NCI-H345 (cell line): ENCODE data around the gene CD53.

Source experiments
- DNase-seq: peaks from one replicate; lab custom pipeline; 2025; lab: John Stamatoyannopoulos, UW

CD53 gene

DNA sequence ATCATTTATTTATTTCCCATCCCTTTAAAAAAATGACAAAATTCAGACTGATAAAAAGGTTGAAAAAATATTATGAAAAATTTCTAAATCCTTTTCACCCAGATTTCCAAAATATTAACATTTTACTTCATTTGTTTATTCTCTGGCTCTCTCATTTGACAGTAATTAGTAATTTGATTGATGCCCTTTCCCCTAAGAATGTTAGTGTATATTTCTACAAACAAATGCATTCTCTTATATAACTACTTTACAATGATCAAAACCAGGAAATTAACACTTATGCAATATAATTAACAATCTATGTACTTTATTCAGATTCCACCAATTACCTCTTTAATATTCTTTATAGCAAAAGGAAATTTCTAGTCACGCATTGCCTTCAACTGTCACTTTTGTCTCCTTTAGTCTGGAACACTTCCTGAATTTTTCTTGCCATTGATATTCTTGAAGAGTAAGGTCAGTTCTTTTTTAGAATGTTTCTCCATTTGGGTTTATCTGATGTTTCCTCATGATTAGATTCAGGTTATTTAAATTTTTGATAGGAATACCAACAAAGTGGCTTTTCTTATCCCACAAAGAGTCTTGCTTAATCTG lies 3.9 kb downstream of the CD53 start:
- DNase-seq: no peak

DNA sequence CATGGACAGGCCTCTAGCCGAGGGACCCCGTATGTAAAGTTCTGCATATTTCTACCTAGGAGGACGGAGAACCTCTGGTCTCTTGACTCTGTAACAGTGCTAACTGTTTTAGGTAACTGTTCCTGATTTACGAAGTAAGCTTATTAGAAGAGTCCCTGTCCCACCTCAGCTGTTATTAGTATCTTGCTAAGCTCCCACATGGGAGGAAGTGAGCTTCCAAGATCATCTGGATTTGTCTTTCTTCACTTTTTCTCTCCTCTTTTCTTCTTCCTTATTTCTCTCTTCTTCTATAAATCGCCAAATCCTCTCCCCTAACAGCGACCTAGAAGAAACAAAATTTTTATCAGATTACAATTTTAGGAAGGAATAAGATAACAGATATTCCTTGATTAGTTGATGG lies 4.4 kb downstream of the CD53 start:
- no peak for DNase-seq

DNA sequence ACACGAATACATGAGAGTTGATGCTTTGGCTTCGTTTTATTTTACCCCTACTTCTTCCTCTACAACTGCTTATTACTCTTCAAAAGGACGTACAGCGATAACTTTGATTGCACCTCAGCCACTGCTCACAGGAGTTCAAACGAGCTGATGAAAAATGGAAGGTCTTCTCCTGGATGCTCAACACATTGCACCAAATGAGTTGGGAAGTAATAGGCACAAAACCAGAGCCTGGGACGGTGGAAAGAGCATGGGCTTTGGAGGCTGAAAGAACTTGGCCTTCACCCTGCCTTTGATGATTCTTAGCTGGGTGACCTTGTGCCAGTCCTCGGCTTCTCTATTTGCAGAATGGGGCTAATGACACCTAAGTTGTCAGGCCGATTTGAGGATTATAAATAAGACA lies 4.8 kb downstream of the CD53 start:
- DNase-seq: no peak

DNA sequence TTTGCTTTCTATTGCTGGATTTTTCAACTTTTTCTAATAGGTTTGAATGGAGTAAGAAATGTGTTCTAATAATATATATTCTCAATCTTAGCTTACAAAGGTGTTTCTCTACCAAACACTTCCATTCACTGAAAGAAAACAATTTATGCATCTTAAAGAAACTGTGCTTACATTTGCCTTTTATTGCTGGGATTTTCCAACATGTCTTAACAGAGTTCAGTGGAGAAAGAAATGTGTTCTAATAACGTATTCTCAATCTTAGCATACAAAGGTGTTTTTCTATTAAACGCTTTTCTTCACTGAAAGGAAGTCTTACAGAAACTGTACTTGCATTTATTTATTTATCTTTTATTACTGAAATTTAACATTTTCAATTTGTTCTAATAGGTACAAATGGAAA lies 5.6 kb downstream of the CD53 start:
- no peak for DNase-seq

DNA sequence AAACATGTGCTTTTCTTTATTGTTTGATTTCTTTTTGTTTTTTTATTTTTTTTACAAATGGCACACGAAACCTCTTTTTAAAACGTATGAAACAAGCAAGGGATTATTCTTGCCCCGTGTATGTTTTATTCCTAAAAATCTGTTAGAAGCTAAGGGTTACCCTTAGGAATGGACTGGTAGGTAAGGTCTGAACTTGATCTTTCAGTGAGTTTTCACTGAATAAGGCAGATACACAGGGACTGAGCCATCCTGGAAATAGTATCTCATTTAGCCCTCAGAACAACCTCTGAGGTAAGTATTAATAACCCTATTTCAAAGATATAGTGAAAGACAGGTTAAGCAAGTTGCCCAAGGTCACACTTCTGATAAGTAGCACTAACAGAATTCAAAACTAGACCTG lies 6.0 kb downstream of the CD53 start:
- no peak for DNase-seq

DNA sequence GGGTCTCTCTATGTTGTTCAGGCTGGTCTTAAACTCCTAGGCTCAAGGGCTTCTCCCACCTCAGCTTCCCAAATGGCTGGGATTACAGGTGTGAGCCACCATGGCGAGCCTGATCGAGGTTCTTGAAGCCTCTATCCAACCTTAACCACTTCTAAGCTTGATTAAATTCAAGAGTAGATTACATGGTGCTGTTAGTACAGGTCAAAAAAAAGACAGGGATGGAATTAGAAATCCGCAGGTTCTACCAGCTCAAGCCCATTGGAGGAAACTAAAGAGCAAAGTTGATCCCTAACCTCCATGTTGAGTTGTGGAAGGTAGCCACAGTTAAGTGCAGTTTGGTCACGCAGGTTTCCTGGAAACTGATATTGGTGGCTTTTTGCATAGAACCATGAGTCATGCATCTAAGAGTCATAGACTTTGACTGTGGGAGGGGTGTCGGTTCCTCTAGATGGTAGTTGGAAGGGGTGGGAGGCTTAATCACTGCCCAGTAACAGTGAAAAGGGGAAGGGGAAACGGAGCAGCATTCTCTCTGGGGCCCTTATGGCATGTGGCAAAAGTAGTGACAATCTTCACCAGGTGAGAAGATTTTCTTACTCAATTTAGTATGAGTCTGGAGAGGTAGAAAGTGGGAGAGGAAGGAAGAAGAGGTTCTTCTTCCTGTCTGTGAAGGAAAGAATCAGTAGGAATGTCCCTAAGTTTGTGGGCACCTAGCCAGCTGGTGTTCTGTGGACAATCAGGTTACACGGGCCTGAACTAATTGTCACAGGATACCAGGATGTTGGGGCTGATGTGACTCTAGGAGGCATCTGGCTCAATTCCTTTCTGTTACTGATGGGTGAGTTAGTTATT lies 7.0 kb downstream of the CD53 start:
- DNase-seq: no peak

DNA sequence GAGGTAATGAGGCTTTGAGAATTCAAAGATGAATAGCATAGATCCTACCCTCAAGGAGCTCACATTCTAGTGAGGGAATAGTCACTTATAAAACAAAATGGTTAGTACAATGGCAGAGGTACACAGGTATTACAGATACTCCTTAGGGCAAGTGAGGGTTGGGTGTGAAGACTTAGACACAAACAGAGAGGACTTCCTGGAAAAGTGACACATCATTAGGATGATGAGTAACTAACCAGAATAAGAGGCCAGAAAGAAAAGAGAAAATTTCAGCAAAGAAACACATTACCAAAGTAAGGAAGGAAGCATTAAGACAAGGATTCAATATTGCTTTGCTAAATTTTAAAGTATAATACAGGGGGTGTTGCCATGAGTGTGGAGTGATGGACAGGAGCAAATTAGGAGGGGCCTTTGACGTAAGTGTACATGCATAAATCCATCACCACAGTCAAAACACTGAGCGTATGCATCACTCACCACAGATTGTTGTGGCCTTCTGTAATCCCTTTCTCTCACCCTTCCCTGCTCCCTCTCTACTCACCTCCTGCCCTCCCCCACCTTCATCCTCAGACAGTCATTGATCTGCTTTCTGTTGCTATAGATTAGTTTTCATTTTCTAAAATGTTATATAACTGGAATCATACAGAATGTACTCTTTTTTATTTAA lies 7.9 kb downstream of the CD53 start:
- DNase-seq: no peak

DNA sequence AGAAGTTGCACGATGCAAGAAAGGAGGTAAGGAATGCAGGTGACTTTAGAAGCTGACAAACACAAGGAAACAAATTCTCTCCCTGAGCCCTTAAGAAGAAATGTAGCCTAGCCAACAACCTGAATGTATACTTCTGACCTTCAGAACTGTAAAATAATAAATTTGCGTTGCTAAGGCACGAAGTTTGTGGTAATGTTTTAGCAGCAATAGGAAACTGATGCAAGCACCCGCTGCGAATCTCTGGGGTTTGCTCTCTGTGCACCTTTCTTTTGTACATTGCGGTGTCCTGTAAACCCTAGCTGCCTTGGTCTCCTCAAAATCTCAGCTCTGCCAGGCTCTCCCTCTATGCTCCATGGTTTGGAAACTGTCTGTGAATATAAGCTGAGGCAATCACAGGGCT lies 15.1 kb downstream of the CD53 start:
- no peak for DNase-seq

DNA sequence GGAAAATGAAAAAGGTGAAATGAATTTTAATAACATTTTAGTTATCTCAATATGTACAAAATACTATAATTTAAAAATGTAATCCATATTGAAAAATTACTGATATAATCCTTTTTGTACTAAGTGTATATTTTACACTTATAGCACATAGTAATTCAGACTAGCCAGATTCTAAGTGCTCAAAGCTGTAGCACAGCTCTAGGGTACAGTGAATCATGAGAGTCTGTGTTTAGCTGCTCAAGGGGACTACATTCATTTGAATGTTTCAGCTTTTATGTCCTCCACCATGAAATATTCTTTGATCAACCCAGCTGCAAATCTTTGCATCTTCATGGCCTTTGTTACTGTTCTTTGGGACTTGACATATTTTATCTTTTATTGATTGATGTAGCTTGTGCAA lies 15.7 kb downstream of the CD53 start:
- no peak for DNase-seq

DNA sequence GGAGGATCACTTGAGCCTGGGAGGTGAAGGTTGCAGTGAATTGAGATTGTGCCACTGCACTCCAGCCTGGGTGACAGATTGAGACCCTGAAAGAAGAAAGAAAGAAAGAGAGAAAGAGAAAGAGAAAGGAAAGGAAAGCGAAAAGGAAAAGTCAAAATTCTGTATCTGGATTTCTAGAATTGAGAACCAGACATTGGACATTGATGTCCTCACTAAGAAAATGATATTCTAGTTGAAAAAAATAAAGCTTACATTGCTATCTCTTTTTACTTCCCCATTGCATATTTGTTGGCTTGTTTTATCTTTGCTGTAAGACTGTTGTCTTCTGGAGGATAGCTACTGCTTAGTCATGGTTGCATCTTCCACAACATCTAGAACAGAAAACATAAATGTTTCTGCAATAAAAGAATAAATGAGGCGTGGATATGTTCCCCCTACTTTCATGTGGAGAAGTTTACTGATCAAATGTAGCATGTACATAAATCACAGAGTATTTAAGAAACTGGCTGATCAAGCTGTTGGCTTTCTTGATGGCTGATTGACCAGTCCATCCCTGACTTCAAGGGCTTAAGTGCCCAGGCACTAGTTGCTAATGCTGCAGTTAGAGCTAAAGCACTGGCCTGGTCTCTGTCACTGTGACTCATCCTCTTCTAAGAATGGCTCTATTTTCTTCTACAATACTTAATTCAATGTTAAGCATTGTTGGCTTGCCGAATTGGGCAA lies 17.7 kb downstream of the CD53 start:
- no peak for DNase-seq

DNA sequence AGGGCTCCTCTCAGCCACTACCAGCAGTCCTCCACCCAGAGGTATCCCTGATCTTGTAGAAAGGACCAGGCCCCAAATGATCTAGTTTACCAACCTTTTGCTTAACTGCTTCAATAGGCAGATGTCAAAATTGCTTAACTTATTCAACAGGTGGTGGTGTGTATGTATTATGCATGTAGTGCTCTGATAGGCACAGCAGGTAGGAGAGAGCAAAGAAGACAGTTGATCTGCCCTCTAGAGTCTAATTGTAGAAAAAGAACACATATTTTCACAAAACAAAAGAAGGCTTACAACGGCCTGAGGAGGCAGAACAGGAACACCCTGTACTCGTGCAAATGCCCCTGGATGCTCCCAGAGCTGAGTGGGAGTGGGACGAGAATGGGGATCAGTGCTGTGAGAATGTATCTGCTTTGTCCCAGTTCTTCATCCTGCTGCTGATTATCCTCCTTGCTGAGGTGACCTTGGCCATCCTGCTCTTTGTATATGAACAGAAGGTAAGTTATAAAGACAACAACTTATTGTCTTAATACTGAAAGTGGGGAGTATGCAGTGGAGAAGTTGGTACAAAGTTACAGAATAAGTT lies 21.1 kb downstream of the CD53 start:
- DNase-seq: no peak

DNA sequence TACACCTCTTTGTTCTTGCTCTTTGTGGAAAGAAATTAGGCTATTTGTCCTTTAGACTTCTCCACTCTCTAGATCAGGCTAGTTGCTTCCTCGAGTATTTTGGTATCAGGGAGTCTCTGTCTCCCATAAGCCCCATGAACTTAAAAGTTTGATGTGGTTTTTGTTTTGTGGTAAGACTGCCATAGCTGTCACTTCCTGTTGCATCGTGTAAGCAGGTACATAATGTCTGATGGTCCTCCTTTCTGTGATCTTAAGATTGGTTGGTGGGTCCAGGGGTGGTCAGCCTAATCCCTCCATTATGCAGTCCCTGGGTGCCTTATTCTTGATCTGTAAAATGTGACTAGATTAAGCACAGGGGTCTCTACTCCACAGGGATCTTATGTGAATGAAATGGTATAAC lies 23.1 kb downstream of the CD53 start:
- DNase-seq: no peak

DNA sequence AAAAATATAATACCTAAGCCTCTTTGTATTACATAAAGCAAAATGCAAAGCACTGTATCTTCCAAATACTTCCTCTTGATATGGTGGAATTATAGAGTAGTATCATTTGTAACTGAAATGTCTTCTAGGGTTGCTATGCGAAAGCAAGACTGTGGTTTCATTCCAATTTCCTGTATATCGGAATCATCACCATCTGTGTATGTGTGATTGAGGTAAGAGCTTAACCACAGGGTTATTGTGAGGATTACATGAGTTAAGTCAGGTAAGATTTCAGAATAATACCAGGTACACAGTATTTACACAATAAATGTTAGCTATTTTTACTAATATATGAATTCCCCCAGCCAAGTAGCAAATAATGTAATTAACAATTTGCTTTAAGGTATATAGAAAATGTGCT lies 24.7 kb downstream of the CD53 start:
- DNase-seq: no peak

DNA sequence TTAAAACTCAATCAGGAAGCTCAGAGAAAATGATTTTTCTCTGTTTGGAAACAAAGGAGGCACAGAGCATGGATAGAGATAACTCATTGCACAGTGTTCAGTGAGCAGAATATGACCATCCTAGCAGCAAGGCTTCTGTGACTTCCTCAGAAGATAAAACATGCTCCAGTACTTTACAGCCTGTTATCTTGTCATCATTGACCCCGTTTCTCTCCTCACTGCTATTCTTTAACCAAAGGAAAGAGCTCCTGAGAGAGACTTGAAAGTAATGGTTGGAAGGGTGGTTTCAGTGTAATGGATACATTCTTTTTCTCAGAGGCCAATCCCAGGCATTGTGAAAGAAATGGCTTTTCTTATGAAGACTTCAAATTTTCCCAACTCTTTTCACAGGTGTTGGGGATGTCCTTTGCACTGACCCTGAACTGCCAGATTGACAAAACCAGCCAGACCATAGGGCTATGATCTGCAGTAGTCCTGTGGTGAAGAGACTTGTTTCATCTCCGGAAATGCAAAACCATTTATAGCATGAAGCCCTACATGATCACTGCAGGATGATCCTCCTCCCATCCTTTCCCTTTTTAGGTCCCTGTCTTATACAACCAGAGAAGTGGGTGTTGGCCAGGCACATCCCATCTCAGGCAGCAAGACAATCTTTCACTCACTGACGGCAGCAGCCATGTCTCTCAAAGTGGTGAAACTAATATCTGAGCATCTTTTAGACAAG lies 25.9 kb downstream of the CD53 start:
- DNase-seq: no peak

DNA sequence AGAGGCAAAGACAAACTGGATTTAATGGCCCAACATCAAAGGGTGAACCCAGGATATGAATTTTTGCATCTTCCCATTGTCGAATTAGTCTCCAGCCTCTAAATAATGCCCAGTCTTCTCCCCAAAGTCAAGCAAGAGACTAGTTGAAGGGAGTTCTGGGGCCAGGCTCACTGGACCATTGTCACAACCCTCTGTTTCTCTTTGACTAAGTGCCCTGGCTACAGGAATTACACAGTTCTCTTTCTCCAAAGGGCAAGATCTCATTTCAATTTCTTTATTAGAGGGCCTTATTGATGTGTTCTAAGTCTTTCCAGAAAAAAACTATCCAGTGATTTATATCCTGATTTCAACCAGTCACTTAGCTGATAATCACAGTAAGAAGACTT lies 26.5 kb downstream of the CD53 start:
- no peak for DNase-seq

DNA sequence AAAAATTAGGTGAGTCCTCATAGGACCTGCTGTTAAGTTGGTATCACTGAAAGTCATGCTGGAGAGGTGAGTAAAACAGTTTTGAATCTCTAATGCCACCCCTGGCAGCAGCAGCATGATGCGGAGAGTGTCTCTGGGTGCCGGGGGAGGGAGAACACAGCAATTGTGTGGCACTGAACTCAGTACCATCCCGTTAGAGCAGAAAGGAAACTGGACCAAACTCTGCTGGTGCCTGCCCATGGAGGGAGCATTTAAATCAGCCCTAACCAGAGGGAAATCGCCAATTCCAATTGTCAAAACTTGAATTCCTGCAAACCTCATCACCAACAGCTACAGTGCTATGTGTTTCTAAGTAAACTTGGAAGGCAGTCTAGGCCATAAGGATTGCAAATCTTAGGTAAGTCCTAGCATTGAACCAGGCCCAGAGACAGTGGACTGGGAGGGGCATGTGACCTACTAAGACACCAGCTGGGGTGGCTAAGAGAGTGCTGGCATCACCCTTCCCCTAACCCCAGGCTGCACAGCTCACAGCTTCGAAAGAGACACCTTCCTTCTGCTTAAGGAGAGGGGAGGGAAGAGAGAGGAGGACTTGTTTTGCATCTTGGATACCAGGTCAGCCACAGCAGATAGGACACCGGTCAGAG lies 30.0 kb downstream of the CD53 start:
- no peak for DNase-seq

DNA sequence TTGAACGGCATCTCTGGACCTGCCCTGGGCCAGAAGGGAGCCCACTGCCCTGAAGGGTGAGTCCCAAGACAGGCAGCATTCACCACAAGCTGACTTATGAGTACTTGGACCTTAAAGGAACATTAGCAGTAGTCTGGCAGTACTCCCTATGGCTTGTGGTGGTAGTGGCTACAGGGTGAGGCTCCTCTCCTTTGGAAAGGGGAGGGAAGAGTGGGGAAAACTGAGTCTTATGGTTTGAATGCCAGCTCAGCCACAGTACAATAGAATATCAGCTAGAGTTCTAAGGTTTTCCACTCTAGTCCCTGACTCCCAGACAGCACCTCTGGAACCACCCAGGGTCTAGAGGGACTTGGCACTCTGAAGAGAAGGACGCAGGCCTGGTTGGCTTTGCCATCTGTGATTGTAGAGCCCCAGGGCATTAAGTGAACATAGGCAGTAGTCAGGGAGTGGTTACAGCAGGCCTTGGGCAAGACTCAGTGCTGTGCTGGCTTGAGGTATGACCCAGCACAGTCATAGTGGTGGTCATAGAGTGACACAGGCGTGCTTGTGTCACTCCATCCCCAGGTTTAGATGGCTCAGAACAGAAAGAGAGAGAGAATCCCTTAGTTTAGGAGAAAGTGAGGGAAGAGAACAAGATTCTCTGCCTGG lies 31.0 kb downstream of the CD53 start:
- DNase-seq: no peak

DNA sequence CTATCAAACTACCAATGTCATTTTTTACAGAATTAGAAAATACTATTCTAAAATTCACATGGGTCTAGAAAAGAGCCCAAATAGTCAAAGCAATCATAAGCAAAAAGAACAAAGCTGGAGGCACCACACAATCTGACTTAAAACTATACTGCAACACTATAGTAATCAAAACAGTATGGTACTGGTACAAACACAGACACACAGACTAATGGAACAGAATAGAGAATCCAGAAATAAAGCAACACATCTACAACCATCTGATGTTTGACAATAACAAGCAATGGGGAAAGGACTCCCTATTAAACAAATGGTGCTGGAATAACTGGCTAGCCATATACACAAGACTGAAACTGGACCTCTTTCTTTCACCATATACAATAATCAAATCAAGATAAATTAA lies 39.8 kb downstream of the CD53 start:
- DNase-seq: no peak

DNA sequence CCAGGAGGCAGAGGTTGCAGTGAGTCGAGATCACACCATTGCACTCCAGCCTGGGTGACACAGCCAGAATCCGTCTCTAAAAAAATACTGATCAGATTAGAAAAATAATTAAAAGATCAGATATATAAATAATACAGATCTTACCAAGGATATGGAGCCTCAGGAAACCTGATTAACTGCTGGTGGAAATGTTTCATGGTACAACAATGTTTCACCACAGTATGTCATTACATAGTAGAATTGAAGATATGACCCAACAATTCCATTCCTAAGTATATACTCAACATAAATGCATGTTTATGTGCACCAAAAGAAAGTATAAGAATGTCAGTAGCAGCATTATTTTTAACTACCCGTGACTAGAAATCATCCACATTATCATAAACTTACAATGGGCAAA lies 41.7 kb downstream of the CD53 start:
- no peak for DNase-seq

DNA sequence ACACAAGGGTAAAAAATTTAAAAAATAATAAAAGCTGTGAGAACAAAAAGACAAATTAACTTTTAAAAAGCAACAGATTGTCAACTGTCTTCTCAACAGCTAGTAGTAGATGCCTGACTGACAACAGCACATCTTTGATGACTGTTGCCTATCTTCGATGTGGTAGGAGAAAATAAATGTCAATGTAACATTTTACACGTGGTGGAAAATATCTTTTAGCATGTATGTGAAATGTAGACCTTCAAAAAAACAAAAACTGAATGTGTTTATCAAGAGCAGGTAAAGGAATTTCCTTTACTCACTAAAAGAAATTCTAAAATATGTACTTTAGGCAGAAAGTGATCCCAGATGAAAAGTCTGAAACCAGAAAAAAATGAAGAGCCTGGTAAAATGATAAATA lies 42.9 kb downstream of the CD53 start:
- no peak for DNase-seq

DNA sequence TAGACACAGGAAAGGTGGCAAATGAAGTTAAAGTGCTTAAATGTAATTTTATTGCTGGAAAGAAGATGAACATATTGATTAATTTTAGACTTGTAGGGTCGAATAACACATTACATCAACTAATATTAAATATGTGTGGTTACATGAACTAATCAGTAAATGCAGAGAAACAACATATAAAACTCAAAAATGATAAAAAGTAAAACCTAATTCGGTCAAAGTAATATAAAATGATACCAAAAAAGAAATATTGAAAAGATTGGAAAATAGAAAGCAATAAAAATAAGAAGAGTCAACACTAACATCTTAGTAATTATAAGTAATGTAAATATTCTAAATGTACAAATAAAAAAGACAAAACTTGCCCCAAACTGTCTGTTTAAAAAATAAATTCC lies 43.3 kb downstream of the CD53 start:
- DNase-seq: no peak
